HG03108 (cell line): ENCODE results near the gene RAB40A.

Experiments
- ATAC-seq: cut with Tn5 transposase; IDR thresholded peaks from one replicate; pipeline ENCODE4 v1.9.1; 2021; ENCODE audit warnings: moderate library complexity; ENCODE audit not compliant: unreplicated experiment

The RAB40A gene, protein sequence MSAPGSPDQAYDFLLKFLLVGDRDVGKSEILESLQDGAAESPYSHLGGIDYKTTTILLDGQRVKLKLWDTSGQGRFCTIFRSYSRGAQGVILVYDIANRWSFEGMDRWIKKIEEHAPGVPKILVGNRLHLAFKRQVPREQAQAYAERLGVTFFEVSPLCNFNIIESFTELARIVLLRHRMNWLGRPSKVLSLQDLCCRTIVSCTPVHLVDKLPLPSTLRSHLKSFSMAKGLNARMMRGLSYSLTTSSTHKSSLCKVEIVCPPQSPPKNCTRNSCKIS

GRCh38 chrX:103519389-103519788 lies at the start of gene RAB40A:
Gene RAB40A, minus strand, starts transcription at chrX:103519489. Its CDS starts 18,733 bp downstream, at chrX:103500756.
- ATAC-seq, result no peak

- ATAC-seq, result no peak
These were observed 46.5 kb upstream of the RAB40A start for GRCh38 chrX:103565752-103566151.

GRCh38 chrX:103565197-103565596 lies 45.9 kb upstream of the RAB40A start:
- ATAC-seq, result no peak

DNA sequence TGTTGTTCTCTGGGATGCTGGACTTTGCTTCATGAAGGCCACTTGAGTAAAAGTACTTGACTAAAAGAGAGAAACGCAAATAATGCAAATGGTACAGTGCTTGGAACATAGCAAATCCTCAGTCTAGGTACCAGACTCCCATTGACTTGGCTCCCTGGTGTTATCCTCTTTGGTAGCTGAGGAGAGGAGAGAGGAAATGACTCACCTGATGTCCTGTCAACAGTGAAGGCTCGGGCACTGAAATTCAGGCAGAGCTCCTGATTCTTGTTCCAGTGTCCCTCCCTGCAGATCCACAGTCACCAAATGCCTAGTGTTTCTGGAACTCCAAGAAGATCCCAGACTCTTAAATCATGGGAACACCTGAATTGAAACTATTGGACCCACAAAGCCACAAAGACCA lies 43.5 kb upstream of the RAB40A start:
- no peak for ATAC-seq

- no peak for ATAC-seq
These were observed 41.0 kb upstream of the RAB40A start for GRCh38 chrX:103560256-103560655.

DNA sequence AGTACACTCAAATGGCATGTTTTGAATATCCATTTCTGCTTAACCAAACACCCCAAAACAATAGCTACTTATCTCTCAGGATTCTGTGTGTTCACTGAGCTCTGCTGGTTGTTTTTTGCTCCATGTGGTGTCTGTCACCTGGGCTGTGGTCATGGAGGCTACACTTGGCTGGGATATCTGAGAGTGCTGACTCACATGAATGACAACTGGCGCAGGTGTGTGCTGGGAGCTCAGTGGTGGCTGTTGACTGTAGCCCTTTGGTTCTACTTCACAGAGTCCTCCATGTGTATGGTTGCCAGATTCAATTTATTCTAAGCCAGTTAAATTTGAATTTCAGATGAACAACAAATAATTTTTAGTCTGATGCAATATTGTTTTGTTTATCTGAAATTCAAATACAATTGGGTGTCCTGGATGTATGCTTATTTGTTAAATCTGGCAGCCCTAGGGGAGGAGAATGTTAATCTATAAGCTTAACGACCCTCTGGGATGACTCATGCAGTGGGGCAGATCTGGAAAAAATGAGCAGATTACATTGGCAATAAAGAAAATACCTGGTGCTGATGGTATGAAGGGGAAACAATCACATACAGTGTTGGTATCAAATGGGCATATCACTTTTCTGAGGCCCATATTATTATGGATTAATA lies 37.8 kb upstream of the RAB40A start:
- no peak for ATAC-seq

DNA sequence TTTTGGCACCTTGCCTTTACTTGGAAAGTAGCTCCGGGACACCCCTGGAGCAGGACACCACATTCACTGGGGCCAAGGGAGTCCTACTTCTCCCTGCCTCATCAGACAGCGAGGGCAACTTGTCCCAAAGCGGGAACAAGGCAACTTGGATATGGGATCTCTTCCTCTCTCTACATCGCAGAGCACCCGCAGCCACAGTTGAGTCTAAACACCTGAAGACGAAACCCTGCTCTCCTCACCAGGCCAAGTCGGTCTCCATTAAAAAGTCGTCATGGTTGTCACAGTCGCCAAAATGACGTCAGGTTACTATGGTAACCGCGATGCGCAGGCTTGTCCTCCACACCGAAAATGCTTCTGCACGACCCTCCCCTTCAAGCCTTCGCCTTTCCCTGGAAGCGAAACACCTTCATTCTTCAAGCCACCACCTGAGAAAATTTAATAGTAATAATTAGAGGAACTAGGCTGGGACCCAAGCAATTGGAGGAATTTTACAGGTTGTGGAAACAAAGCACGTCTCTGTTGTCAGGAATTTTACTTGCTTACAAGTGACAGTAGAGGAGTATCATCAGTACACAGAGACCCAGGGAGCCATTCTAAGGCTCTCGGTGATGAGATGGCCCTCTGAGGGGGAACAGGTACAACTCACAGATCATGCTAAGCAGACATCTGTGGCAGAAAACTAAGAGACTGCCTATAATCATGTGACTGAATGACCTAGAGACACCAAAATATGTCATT lies 35.6 kb upstream of the RAB40A start:
- ATAC-seq, result peak; percentile 87

GRCh38 chrX:103552236-103552635 lies 32.9 kb upstream of the RAB40A start:
- ATAC-seq, result no peak

DNA sequence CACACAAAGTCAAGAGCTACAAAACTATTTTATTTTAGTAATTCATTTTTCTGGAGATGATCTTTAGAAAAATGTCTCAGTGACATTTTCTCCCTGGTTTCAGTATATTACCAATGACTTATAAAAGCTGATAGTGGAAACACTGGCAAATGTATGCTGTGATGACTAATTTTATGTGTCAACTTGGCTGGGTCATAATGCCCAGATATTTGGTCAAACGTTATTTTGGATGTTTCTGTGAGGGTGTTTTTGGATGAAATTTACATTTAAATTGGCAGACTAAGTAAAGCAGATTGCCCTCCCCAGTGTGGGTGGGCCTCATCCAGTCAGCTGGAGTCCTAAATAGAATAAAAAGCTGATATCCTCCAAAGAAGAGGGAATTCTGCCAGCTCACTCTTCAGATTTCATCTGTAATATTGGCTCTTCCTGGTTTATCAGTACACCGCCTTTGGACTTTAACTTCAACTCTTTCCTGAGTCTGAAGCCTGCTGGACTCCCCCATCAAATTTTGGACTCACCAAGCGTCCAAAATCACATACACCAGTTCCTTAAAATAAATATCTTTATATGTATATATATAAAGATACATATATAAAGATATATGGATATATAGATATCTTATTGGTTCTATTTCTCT lies 31.2 kb upstream of the RAB40A start:
- no peak for ATAC-seq

- ATAC-seq, result no peak
These were observed 30.6 kb upstream of the RAB40A start for GRCh38 chrX:103549916-103550315.

GRCh38 chrX:103540145-103540544 lies 20.9 kb upstream of the RAB40A start:
- no peak for ATAC-seq

DNA sequence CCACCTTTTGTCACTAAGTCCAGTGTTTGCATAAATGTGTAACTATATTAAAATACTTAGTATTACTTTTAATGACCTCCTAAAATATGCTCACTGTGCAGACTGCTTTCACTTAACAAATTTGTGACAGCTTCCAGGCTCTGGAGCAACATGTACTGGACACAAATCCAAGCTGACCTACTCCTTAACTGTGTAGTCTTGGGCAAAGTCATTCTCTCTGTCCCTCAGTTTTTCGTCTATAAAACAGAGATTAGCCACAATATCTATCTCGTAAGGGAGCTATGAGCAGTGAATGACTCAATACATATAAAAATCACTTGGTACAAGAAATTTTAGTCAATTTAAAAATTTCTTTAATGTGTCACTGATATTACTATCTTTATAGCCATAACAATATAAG lies 20.4 kb upstream of the RAB40A start:
- no peak for ATAC-seq

DNA sequence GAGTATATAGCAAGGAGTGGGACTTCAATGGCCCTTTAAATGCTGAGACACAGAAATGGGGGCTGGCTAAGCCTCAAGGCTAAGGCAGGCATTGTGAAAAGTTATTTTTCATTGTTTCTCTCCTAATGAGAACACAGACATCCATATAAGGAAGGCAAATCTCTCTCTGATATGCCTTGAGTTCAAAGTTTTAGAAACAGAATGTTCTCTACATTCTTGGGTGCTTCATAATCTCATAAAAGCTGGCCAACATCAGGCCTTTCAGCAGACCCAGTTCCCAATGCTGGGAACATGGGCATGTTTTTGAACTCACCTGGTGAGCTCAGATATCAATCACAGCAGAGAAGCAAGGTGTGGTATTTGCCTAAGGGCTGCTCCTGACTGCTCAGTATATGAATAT lies 19.4 kb upstream of the RAB40A start:
- ATAC-seq, result no peak

DNA sequence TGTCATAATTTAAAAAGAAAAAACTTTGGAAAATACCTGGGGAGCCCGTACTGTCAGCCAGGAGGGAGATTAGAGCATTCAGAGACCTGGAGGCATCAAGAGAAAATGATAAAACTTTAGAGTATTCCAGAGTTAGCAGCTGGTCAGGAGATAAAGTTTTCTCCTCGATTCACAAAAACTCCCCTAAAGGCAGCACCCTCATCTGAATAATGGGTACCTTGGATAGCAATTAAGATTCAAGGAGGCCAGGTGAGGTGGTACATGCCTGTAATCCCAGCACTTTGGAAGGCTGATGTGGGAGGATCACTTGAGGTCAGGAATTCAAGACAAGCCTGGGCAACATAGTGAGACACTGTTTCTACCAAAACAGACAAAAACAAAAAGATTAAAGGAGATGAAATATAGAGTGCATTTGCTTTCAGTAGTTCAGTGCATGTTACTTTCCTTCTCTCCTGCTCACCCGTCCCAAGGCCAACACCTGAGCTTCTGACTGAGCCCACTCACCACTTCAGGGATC lies 18.6 kb upstream of the RAB40A start:
- no peak for ATAC-seq

GRCh38 chrX:103536732-103537131 lies 17.4 kb upstream of the RAB40A start:
- ATAC-seq, result no peak

- no peak for ATAC-seq
These were observed 16.8 kb upstream of the RAB40A start for GRCh38 chrX:103536071-103536470.

- ATAC-seq, result no peak
These were observed 15.9 kb upstream of the RAB40A start for GRCh38 chrX:103535206-103535605.

- ATAC-seq, result peak; percentile 47
These were observed 14.4 kb upstream of the RAB40A start for GRCh38 chrX:103533511-103534216.

GRCh38 chrX:103531002-103531401 lies 11.7 kb upstream of the RAB40A start:
- ATAC-seq, result no peak

- ATAC-seq, result no peak
These were observed 11.3 kb upstream of the RAB40A start for GRCh38 chrX:103530545-103530944.

- no peak for ATAC-seq
These were observed 10.3 kb upstream of the RAB40A start for GRCh38 chrX:103529550-103529949.
